Skeletal muscle cell (primary cell): ENCODE measurements around the gene PCGF3.
A peak's percentile ranks its signal among the peaks of the same experiment; 100 is the strongest.
"Not testable (repeated sequence)": the region's sequence is repeated elsewhere in the genome, so short reads cannot be mapped to it uniquely, and the experiment has no call there.

Experiments used
- DNase-seq: peaks from one replicate; pipeline ENCODE4 v3.0.0-alpha.2; 2010; ENCODE audit warnings: low read depth
- H3K4me3 ChIP-seq: 2 replicates; pipeline ENCODE4 v1.5.1; 2011; ENCODE audit warnings: low read depth, mild to moderate bottlenecking, control low read depth, low read length, moderate library complexity

Gene PCGF3

GRCh38 chr4:718460-718859 lies 12.8 kb downstream of the PCGF3 start:
- DNase-seq: no peak
- H3K4me3 ChIP-seq: no peak overlapping the region

- no peak for DNase-seq
Observed at GRCh38 chr4:720111-720860, 14.7 kb downstream of the PCGF3 start.

GRCh38 chr4:721261-722168 lies 15.9 kb downstream of the PCGF3 start:
- DNase-seq: no peak
- no peak overlapping the region for H3K4me3 ChIP-seq

More at GRCh38 chr4:720111-720860, 14.7 kb downstream of the PCGF3 start:
- H3K4me3 ChIP-seq: no peak overlapping the region

- no peak overlapping the region for H3K4me3 ChIP-seq
- no peak for DNase-seq
Observed at GRCh38 chr4:722169-722725, 16.6 kb downstream of the PCGF3 start.

- H3K4me3 ChIP-seq: no peak overlapping the region
- DNase-seq: no peak
Observed at GRCh38 chr4:722851-723360, 17.3 kb downstream of the PCGF3 start.

- DNase-seq: peak; percentile 52
- H3K4me3 ChIP-seq: no peak overlapping the region
Observed at GRCh38 chr4:723751-724530, 18.3 kb downstream of the PCGF3 start.

- no peak overlapping the region for H3K4me3 ChIP-seq
- DNase-seq: no peak
Observed at GRCh38 chr4:725391-726234, 20.0 kb downstream of the PCGF3 start.

GRCh38 chr4:726235-726787 lies 20.7 kb downstream of the PCGF3 start:
- no peak overlapping the region for H3K4me3 ChIP-seq
- DNase-seq: no peak

GRCh38 chr4:726838-727237 lies 21.2 kb downstream of the PCGF3 start:
- DNase-seq: no peak
- no peak overlapping the region for H3K4me3 ChIP-seq

GRCh38 chr4:727576-727975 lies 21.9 kb downstream of the PCGF3 start:
- H3K4me3 ChIP-seq: no peak overlapping the region
- no peak for DNase-seq

- H3K4me3 ChIP-seq: no peak overlapping the region
- no peak for DNase-seq
Observed at GRCh38 chr4:729336-730315, 24.0 kb downstream of the PCGF3 start.

- H3K4me3 ChIP-seq: no peak overlapping the region
- DNase-seq: no peak
Observed at GRCh38 chr4:730511-730910, 24.9 kb downstream of the PCGF3 start.

GRCh38 chr4:730946-731904 lies 25.6 kb downstream of the PCGF3 start:
- not testable (repeated sequence) for DNase-seq, H3K4me3 ChIP-seq

- not testable (repeated sequence) for DNase-seq, H3K4me3 ChIP-seq
Observed at GRCh38 chr4:731954-732353, 26.3 kb downstream of the PCGF3 start.

- no peak for DNase-seq
Observed at GRCh38 chr4:732486-732885, 26.9 kb downstream of the PCGF3 start.

More at GRCh38 chr4:732486-732885, 26.9 kb downstream of the PCGF3 start:
- no peak overlapping the region for H3K4me3 ChIP-seq
